Ascending aorta (tissue), 2 donors: Measurements from ENCODE around the gene SPECC1L. TPM values are rescaled to one million over a fixed set of nuclear protein-coding genes. Genes with fewer than 3 reads are reported as not detected.
A peak's percentile ranks its signal among the peaks of the same experiment; 100 is the strongest.

Experiments used
- DNase-seq, 2 donors: peaks; one replicate each; pipeline ENCODE4 v3.0.0-alpha.2; 2019; ENCODE audit warnings: low spot score in 2 of 2
- H3K27ac ChIP-seq, 2 donors: fragments of 200-600 bp; sonication (generic); one replicate each; pipeline ENCODE4 v1.5.1; 2016 to 2017; ENCODE audit warnings: mild to moderate bottlenecking in 1 of 2
- H3K27me3 ChIP-seq: fragments of 200-600 bp; sonication (generic); one replicate; pipeline ENCODE4 v1.5.1; 2017
- H3K36me3 ChIP-seq, 2 donors: fragments of 200-600 bp; sonication (generic); one replicate each; pipeline ENCODE4 v1.5.1; 2016
- H3K4me1 ChIP-seq, 2 donors: fragments of 200-600 bp; sonication (generic); one replicate each; pipeline ENCODE4 v1.5.1; 2016 to 2017; ENCODE audit warnings: mild to moderate bottlenecking in 1 of 2
- H3K4me3 ChIP-seq, 2 donors: fragments of 200-600 bp; sonication (generic); one replicate each; pipeline ENCODE4 v1.5.1; 2016 to 2017; ENCODE audit warnings: mild to moderate bottlenecking in 1 of 2
- H3K9me3 ChIP-seq, 2 donors: fragments of 200-600 bp; sonication (generic); one replicate each; pipeline ENCODE4 v1.5.1; 2016
- CTCF ChIP-seq, 3 experiments: fragments of 200-600 bp in 2 of 3; fragments of 450-650 bp in 1 of 3; sonication (generic) in 2 of 3; IDR thresholded peaks; one replicate each; pipeline ENCODE4 v1.5.1; 2016 to 2019; ENCODE audit warnings: antibody characterized with exemption in 3 of 3, mild to moderate bottlenecking in 1 of 3, moderate library complexity in 1 of 3
- intact Hi-C: fragments of 100-400 bp; cut with DNase I; formaldehyde crosslinking; loops from one replicate; pipeline ENCODE4 v1.15.1; 2023
- total RNA-seq: library from RNA; depleted of rRNA; stranded (reverse); fragments of >200 nt; gene quantifications from one replicate; pipeline ENCODE4 v1.1.0, GENCODE V29; 2016

Gene SPECC1L
- total RNA-seq, 1 donor from 2014 or later, result 66.9 TPM

GRCh38 chr22:24424001-24424900 is 153.6 kb downstream of the SPECC1L start:
- intact Hi-C loops, result loop anchor here (5.0 to 10.0 kb wide), 2 partner anchors 78 to 331 kb away; no protein-coding TSS in a partner anchor
- no peak for DNase-seq
- Histone ChIP-seq H3K4me1 (no peaks in the 10 kb centered on the region), H3K27me3 (no peaks in the 10 kb centered on the region), H3K9me3 (no peaks in the 10 kb centered on the region), H3K27ac (no peak overlapping the region), H3K4me3 (peak overlapping the region; percentile 56 to 64), H3K36me3 (no peaks in the 10 kb centered on the region)
- no peak for TF ChIP-seq CTCF (IDR thresholded peaks at IDR 0.05)

DNA sequence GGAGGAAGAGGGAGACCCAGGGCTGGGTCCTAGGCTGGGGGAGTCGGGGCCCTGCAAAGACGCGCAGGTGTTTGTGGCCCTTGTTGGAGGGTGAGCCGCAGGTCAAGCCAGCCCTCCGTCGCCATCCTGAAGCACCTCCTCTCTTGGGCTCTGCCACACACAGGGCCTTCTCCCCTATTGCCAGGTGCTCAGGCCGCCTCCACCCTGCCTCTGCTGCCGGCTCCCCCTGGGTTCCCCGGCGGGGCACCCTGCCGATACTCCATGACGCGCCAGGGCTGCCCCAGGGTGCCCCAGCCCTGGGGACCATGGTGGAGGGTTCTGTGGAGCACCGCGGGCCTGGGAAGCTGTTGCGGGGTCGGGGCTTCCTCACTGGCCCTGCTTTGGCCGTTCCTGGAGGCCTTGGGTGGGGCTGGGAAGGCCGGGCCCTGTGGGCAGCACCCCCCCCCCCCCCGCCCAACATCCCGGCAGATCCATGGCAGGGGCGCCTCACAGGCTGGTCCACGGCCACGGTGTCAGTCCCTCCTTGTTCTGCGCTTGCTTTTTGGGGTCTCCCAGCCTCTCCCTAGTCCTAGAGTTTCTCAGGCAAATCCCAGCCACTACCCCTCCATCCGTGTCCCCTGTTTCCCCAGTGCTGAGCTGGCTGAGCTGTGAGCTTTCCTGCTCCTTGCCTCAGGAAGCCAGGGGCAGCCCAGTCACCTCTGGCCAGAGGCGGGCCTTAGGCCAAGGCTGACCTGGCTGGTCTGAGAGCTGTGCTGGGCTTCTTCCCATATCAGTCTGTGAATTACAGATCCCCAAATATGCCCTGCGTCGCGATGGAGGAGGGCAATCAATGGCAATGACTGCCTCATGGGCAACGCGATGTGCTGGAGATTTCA is 154.5 kb downstream of the SPECC1L start:
- Histone ChIP-seq H3K27ac (no peak overlapping the region), H3K27me3 (no peaks in the 10 kb centered on the region), H3K4me3 (peak overlapping the region in 1 of 2 donors; percentile 64), H3K36me3 (no peaks in the 10 kb centered on the region), H3K4me1 (no peaks in the 10 kb centered on the region), H3K9me3 (no peaks in the 10 kb centered on the region)
- intact Hi-C loops, result loop anchor here (5.0 to 10.0 kb wide), 2 partner anchors 77 to 330 kb away; no protein-coding TSS in a partner anchor
- no peak for TF ChIP-seq CTCF (IDR thresholded peaks at IDR 0.05)
- DNase-seq, result no peak

- intact Hi-C loops, result loop anchor here (10.0 kb wide), 1 partner anchor 328 kb away; no protein-coding TSS in a partner anchor
These were observed 155.8 kb downstream of the SPECC1L start for GRCh38 chr22:24426436-24426835.

DNA sequence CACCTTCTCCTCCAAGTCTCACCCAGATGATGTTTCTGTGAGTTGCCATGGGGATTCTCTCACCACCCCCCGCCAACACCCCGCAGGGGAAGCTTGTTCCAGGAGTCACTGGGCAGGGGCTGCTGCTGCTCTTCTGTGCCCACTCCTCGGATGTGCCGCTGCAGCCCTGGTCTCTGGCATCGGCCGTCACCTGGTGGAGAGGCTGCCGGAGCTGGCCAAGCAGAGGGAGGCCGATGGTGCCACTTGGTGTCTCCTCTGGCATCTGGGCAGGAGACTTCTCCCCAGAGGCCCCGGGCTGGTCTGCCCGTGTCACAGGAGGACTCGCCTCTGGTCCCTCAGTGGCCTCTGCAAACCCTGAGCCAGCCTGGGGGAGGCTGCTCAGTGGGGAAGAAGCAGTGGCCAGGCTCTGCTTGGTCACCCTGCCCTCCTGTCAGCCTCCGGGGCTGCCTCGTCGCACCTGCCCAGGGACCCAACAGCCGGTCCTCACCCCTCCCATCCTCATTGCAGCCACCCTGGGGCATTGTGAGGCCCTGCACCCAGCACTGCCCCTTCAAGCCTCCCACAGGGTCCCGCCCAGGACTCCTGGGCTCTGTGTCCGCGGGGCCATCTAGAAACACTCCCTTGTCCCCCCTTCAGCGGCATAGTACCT is 156.3 kb downstream of the SPECC1L start:
- intact Hi-C loops, result loop anchor here (10.0 kb wide), 1 partner anchor 328 kb away; no protein-coding TSS in a partner anchor
- no peak for TF ChIP-seq CTCF (IDR thresholded peaks at IDR 0.05)
- Histone ChIP-seq H3K4me1 (peaks cover 0 to 2% of the 10 kb centered on the region in 2 donors), H3K27ac (no peak overlapping the region), H3K9me3 (no peaks in the 10 kb centered on the region), H3K27me3 (no peaks in the 10 kb centered on the region), H3K4me3 (no peak overlapping the region), H3K36me3 (no peaks in the 10 kb centered on the region)
- no peak for DNase-seq

More at GRCh38 chr22:24426436-24426835, 155.8 kb downstream of the SPECC1L start:
- TF ChIP-seq CTCF (IDR thresholded peaks at IDR 0.05), result no peak
- no peak for DNase-seq
- no peak overlapping the region for H3K4me3 ChIP-seq
- H3K36me3 ChIP-seq, result no peaks in the 10 kb centered on the region
- H3K4me1 ChIP-seq, result no peaks in the 10 kb centered on the region
- H3K27ac ChIP-seq, result no peak overlapping the region
- H3K9me3 ChIP-seq, result no peaks in the 10 kb centered on the region
- no peaks in the 10 kb centered on the region for H3K27me3 ChIP-seq
